Measurements from ENCODE around the gene TRIM71. TPM values are rescaled to one million over a fixed set of nuclear protein-coding genes. Genes with fewer than 3 reads are reported as not detected.

Gene TRIM71
- total and polyA plus RNA-seq, 2 of the 13 experiments (the other 11 are each of a cell fraction or from before 2014, with no cell fraction given) = 21.7 to 76.9 TPM

DNA sequence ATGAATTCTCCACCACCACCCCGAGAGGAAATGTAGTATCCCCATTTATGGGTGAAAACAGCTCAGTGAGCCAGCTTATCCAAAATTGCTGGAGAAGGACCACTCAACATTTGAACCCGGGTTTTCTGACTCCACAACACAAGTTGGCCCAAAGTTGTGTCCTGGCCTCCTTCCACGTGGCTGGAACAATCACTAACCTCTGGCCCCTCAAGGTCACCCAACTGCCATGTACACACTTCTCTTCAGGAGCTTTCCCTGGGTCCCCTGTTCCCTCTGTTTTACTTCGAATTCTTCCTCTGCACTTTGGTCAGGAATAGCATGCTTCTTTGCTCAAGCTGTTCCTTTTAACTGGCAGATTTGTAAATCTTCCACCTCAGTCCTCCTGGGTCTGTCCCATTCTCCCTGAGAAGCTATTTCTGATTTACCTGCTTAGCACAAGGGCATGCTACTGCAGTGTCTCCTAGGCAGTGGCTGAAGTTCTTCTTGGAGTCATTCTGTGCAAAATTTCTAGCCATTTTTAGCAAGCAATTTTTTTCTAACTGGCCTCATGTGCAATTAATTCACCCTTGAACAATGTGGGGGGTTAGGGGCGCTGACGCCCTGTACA lies 39.2 kb downstream of the TRIM71 start (continued):
- TF ChIP-seq, protein P1, sequence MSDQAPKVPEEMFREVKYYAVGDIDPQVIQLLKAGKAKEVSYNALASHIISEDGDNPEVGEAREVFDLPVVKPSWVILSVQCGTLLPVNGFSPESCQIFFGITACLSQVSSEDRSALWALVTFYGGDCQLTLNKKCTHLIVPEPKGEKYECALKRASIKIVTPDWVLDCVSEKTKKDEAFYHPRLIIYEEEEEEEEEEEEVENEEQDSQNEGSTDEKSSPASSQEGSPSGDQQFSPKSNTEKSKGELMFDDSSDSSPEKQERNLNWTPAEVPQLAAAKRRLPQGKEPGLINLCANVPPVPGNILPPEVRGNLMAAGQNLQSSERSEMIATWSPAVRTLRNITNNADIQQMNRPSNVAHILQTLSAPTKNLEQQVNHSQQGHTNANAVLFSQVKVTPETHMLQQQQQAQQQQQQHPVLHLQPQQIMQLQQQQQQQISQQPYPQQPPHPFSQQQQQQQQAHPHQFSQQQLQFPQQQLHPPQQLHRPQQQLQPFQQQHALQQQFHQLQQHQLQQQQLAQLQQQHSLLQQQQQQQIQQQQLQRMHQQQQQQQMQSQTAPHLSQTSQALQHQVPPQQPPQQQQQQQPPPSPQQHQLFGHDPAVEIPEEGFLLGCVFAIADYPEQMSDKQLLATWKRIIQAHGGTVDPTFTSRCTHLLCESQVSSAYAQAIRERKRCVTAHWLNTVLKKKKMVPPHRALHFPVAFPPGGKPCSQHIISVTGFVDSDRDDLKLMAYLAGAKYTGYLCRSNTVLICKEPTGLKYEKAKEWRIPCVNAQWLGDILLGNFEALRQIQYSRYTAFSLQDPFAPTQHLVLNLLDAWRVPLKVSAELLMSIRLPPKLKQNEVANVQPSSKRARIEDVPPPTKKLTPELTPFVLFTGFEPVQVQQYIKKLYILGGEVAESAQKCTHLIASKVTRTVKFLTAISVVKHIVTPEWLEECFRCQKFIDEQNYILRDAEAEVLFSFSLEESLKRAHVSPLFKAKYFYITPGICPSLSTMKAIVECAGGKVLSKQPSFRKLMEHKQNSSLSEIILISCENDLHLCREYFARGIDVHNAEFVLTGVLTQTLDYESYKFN (CRISPR knock-in tag; conservative IDR thresholded peaks at IDR 0.05) = peak; percentile 87
- TF ChIP-seq RXRA (CRISPR knock-in tag; IDR thresholded peaks at IDR 0.05) (peak; percentile 53; the same call in 1 of the 2 replicates), ERF (CRISPR knock-in tag; IDR thresholded peaks at IDR 0.05) (peak; percentile 46; the same call in 1 of the 2 replicates), ISL2 (CRISPR knock-in tag; IDR thresholded peaks at IDR 0.05) (peak; percentile 69), HDAC2 (CRISPR knock-in tag; IDR thresholded peaks at IDR 0.05) (peak; percentile 67), FIP1L1 (IDR thresholded peaks at IDR 0.05; ENCODE audit: borderline replicate concordance, insufficient read depth, low read depth, low read length) (no peak), ZNF747 (CRISPR knock-in tag; IDR thresholded peaks at IDR 0.05; ENCODE audit: borderline replicate concordance) (peak; percentile 41; the same call in 1 of the 2 replicates), AKAP8 (CRISPR knock-in tag; IDR thresholded peaks at IDR 0.05) (0 out of 2 replicates have a peak, but pooled peaks have one; percentile 28), NCOR1 (IDR thresholded peaks at IDR 0.05; ENCODE audit: borderline replicate concordance, low read length) (peak; percentile 69; the same call in 1 of the 2 replicates), NR2C2 (CRISPR knock-in tag; IDR thresholded peaks at IDR 0.05; ENCODE audit: borderline replicate concordance) (peak; percentile 62; the same call in 1 of the 2 replicates), MEIS2 (CRISPR knock-in tag; IDR thresholded peaks at IDR 0.05) (no peak), IRX3 (CRISPR knock-in tag; IDR thresholded peaks at IDR 0.05; ENCODE audit: borderline replicate concordance, low read depth) (no peak), ZBTB20 (CRISPR knock-in tag; IDR thresholded peaks at IDR 0.05; ENCODE audit: borderline replicate concordance, low read depth) (peak; percentile 41; the same call in 1 of the 2 replicates)
- TF ChIP-seq, protein P2, sequence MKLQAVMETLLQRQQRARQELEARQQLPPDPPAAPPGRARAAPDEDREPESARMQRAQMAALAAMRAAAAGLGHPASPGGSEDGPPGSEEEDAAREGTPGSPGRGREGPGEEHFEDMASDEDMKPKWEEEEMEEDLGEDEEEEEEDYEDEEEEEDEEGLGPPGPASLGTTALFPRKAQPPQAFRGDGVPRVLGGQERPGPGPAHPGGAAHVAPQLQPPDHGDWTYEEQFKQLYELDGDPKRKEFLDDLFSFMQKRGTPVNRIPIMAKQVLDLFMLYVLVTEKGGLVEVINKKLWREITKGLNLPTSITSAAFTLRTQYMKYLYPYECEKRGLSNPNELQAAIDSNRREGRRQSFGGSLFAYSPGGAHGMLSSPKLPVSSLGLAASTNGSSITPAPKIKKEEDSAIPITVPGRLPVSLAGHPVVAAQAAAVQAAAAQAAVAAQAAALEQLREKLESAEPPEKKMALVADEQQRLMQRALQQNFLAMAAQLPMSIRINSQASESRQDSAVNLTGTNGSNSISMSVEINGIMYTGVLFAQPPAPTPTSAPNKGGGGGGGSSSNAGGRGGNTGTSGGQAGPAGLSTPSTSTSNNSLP (IDR thresholded peaks at IDR 0.05; ENCODE audit: low read depth, low read length) = no peak
- TF ChIP-seq, protein P3, sequence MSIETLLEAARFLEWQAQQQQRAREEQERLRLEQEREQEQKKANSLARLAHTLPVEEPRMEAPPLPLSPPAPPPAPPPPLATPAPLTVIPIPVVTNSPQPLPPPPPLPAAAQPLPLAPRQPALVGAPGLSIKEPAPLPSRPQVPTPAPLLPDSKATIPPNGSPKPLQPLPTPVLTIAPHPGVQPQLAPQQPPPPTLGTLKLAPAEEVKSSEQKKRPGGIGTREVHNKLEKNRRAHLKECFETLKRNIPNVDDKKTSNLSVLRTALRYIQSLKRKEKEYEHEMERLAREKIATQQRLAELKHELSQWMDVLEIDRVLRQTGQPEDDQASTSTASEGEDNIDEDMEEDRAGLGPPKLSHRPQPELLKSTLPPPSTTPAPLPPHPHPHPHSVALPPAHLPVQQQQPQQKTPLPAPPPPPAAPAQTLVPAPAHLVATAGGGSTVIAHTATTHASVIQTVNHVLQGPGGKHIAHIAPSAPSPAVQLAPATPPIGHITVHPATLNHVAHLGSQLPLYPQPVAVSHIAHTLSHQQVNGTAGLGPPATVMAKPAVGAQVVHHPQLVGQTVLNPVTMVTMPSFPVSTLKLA (IDR thresholded peaks at IDR 0.05) = peak; percentile 62
- TF ChIP-seq, protein P4, sequence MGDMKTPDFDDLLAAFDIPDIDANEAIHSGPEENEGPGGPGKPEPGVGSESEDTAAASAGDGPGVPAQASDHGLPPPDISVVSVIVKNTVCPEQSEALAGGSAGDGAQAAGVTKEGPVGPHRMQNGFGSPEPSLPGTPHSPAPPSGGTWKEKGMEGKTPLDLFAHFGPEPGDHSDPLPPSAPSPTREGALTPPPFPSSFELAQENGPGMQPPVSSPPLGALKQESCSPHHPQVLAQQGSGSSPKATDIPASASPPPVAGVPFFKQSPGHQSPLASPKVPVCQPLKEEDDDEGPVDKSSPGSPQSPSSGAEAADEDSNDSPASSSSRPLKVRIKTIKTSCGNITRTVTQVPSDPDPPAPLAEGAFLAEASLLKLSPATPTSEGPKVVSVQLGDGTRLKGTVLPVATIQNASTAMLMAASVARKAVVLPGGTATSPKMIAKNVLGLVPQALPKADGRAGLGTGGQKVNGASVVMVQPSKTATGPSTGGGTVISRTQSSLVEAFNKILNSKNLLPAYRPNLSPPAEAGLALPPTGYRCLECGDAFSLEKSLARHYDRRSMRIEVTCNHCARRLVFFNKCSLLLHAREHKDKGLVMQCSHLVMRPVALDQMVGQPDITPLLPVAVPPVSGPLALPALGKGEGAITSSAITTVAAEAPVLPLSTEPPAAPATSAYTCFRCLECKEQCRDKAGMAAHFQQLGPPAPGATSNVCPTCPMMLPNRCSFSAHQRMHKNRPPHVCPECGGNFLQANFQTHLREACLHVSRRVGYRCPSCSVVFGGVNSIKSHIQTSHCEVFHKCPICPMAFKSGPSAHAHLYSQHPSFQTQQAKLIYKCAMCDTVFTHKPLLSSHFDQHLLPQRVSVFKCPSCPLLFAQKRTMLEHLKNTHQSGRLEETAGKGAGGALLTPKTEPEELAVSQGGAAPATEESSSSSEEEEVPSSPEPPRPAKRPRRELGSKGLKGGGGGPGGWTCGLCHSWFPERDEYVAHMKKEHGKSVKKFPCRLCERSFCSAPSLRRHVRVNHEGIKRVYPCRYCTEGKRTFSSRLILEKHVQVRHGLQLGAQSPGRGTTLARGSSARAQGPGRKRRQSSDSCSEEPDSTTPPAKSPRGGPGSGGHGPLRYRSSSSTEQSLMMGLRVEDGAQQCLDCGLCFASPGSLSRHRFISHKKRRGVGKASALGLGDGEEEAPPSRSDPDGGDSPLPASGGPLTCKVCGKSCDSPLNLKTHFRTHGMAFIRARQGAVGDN (CRISPR knock-in tag; IDR thresholded peaks at IDR 0.05) = no peak

Data from HepG2 (cell line).